HG03139 (cell line): ENCODE measurements around the gene ZNF619.
"Not testable (repeated sequence)": the region's sequence is repeated elsewhere in the genome, so short reads cannot be mapped to it uniquely, and the experiment has no call there.

ENCODE experiments used
- ATAC-seq: cut with Tn5 transposase; IDR thresholded peaks from one replicate; pipeline ENCODE4 v1.9.1; 2021; ENCODE audit not compliant: unreplicated experiment

ZNF619 gene

GRCh38 chr3:40476478-40477470, at the start of gene ZNF619:
TSS of gene ZNF619 (plus strand) at chr3:40477122. CDS start at chr3:40477980, 858 bp downstream.
- peak; percentile 76 for ATAC-seq

GRCh38 chr3:40432793-40433192, 44.1 kb upstream of the ZNF619 start:
- no peak for ATAC-seq

GRCh38 chr3:40437889-40438288, 39.0 kb upstream of the ZNF619 start:
- ATAC-seq: no peak

GRCh38 chr3:40445062-40445461, 31.9 kb upstream of the ZNF619 start:
- ATAC-seq: no peak

GRCh38 chr3:40445880-40446279, 31.0 kb upstream of the ZNF619 start:
- ATAC-seq: no peak

- no peak for ATAC-seq
Observed at GRCh38 chr3:40450438-40450837, 26.5 kb upstream of the ZNF619 start.

GRCh38 chr3:40451551-40451950, 25.4 kb upstream of the ZNF619 start:
- no peak for ATAC-seq

- no peak for ATAC-seq
Observed at GRCh38 chr3:40452057-40452456, 24.9 kb upstream of the ZNF619 start.

GRCh38 chr3:40452562-40452875, 24.4 kb upstream of the ZNF619 start:
- no peak for ATAC-seq

GRCh38 chr3:40452876-40453730, 23.8 kb upstream of the ZNF619 start:
- peak; percentile 92 for ATAC-seq

GRCh38 chr3:40453933-40454332, 23.0 kb upstream of the ZNF619 start:
- ATAC-seq: no peak

GRCh38 chr3:40455328-40455727, 21.6 kb upstream of the ZNF619 start:
- no peak for ATAC-seq

GRCh38 chr3:40456279-40456939, 20.5 kb upstream of the ZNF619 start:
- no peak for ATAC-seq

GRCh38 chr3:40456940-40457823, 19.7 kb upstream of the ZNF619 start, which contains the start of gene RPL14:
TSS of gene RPL14 (plus strand) at chr3:40457339. CDS start at chr3:40457472, 133 bp downstream.
- peak; percentile 62 for ATAC-seq

- ATAC-seq: no peak
Observed at GRCh38 chr3:40458473-40458872, 18.4 kb upstream of the ZNF619 start.

GRCh38 chr3:40460481-40460880, 16.4 kb upstream of the ZNF619 start:
- ATAC-seq: not testable (repeated sequence)

- ATAC-seq: no peak
Observed at GRCh38 chr3:40461161-40461560, 15.8 kb upstream of the ZNF619 start.

- ATAC-seq: not testable (repeated sequence)
Observed at GRCh38 chr3:40462838-40463237, 14.1 kb upstream of the ZNF619 start.

GRCh38 chr3:40463579-40463978, 13.3 kb upstream of the ZNF619 start:
- ATAC-seq: no peak
